ENCODE measurements around the gene SCPEP1.

- TF ChIP-seq POLR2A (IDR thresholded peaks at IDR 0.05) = no peak
- TF ChIP-seq, protein P1, sequence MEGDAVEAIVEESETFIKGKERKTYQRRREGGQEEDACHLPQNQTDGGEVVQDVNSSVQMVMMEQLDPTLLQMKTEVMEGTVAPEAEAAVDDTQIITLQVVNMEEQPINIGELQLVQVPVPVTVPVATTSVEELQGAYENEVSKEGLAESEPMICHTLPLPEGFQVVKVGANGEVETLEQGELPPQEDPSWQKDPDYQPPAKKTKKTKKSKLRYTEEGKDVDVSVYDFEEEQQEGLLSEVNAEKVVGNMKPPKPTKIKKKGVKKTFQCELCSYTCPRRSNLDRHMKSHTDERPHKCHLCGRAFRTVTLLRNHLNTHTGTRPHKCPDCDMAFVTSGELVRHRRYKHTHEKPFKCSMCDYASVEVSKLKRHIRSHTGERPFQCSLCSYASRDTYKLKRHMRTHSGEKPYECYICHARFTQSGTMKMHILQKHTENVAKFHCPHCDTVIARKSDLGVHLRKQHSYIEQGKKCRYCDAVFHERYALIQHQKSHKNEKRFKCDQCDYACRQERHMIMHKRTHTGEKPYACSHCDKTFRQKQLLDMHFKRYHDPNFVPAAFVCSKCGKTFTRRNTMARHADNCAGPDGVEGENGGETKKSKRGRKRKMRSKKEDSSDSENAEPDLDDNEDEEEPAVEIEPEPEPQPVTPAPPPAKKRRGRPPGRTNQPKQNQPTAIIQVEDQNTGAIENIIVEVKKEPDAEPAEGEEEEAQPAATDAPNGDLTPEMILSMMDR (IDR thresholded peaks at IDR 0.05) = no peak
- TF ChIP-seq POLR2AphosphoS5 (IDR thresholded peaks at IDR 0.05) = no peak
Measured at GRCh38 chr17:56936697-56937322, 41.1 kb upstream of the SCPEP1 start.
